ENCODE measurements around the gene NCAM1.

NCAM1 gene

DNA sequence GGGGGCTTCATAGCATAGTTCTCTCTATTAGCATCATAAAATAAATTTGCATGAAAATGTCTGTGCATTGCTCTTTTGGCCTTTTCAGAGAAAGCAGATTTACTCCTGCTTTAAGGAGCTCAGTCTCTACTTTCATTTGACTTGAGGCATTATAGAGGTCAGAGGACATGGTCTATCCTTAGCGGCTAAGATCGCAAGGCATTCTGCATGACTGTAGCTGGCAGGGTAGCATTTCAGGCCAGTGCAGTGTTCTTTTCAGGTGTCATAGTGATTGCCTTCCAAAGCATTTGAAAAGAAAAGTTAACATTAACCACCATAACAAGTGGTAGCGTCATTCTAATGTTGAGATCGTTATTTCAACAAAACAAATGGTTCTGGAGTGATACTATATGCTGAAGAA is 126.5 kb downstream of the NCAM1 start:
- DNase-seq (ENCODE audit: low read depth) = no peak

DNA sequence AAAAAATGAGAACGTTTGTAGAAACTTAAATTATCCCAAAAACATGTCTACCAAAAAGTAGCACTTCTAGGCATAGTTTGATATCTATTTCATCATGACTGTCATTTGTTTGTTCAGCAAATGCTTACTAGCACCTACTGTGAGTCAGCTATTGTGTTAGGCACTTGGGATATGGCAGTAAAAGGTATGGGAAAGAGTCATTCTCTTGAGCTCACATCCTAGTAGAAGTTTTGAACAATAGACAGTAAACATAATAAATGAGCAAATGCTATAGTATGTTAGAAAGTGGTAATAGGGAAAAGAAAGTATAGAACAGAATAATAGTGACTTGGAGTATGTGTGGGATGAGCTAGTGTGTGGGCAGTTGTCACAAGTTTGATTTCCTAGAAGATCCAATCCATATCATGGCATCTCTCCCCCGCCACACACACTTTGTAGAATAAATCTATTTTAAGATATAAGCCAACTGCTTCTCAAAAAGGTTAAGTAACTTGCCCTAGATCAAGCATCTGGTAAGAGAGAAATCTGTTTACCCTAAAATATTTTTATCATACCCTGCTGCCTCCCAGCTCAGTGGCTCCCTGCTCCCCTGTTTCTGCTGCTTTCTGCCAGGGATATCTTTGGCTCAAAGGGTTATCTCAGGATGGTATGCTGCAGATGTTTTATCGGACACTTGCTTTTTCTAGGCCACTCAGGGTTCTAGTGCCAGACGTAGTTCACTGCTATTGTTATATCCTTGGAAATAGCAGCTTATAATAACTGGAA is 129.7 kb downstream of the NCAM1 start:
- DNase-seq (ENCODE audit: low read depth) = no peak

DNA sequence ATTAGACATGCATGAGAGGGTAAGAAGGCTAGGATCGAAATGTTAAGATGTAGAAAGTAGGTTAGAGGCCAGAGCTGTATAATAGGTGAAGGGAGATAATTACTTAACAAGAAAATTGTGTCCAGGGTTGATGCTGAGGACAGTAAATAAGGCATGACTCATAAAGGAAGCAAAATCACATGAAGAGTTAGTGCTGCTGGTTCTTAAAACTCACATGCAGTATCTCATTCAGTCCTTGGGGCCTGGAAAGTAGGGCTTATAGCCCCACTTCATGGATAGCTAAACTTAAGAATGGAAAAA is 130.2 kb downstream of the NCAM1 start:
- DNase-seq (ENCODE audit: low read depth) = no peak

DNA sequence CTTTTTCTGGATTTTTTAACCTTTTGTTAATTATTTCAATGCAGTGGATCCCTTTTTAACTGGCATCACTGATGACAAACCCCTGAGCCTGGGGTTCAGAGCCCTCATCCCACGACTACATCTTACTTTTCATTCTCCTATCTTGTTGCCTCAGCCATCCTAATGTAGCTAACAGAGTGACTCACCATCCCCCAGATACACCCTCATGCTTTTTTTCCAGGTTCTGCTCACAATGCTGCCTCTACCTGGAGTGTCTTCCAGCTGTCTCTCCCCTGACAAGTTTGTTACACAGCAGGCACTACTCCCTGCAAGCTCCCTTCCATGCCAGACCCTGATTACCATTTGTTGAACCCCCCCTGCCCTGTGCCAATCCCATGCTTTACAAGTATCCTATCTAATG is 135.4 kb downstream of the NCAM1 start:
- DNase-seq (ENCODE audit: low read depth) = no peak

DNA sequence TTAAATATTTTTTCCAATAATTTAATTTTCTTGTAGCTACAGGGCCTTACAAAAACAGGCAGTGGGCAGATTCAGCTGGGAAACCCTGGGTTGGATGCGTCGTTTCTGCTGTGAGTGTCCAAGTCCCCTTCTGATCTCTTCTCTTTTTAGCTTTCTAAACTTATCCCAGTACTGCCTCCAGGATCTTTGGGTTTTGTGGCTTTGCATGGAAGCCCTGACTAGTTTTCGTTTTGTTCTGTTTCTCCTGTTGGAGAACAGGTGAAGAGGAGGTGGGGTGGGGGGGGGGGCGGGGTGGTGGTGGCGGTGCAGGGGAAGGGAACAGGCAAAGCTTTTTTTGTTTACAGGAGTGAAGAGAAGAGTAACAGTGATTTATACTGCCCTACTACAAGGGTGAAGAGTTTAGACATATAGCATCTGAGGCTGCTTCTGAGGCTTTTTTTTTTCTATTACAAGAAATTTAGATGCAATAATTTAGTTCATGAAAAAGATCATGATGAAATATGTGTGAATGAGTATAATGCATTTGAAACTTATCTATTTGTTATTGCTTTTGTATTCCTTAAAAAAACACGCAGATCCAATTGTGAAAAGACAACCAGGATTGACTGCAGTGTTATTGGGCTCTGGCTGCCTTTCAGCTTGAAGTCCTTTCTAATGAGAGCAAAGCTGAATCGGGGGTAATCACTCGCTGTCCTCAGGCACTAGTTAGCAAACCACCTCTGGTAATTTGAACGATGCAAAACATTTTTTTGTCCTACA is 142.9 kb downstream of the NCAM1 start:
- no peak for DNase-seq (ENCODE audit: low read depth)

DNA sequence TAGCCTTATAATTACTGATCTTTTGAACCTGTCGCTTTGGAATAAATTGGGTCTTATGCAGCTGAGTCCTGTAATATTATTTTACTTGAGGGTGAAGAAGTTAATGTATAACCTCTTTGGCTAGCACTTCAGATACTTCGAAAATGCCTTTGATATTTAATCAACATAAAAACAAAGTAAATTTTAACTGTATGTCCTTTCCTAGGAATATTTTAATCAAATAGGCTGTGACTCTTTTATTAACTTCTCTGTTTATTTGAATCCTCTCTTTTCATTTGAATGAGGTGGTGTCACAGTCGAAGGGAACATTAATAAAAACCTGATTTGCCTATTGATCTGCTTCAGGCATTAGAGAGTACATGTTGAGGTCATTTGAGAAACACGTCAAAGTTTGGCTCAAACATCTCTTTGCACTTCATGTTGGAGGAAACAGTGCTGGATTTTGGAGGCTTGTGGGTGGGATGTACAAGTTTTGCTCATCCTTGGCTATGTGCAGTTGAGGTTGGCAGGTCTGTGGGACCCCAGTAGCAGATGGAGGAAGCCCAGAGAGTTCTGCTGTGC is 143.6 kb downstream of the NCAM1 start:
- DNase-seq (ENCODE audit: low read depth) = no peak

DNA sequence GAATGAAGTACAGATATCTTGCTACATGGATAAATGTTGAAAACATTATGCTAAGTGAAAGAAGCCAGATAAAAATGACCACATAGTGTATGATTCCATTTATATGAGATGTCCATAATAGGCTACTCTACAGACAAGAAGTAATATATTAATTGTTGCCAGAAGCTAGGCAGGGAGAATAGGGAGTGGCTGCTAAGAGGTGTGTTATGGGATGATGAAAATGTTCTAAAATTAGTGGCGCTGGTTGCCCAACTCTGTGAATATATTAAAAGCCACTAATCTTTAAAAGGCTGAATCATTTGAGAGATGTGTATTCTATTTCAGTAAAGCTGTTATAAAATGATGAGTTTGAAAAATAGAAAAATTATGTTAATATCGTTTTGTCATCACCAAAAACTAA is 144.4 kb downstream of the NCAM1 start:
- DNase-seq (ENCODE audit: low read depth) = no peak

DNA sequence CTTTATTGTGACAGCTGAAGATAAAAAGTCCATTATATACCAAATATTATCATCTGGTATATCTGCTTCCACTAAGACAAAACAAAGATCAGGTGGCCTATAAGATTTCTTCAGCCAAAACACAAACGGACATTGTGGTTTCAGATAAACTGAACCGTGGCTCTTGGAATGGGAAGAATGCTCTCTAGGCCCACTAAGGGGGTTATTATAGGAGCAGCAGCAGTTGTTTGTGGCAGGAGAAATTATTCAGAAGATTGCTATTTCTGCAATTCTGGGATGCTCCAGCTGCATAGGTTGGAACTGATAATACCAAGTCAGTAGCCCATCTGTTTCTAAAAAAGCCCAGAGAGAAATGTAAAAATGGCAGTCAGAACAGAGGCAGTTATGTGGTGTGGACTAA is 145.3 kb downstream of the NCAM1 start:
- DNase-seq (ENCODE audit: low read depth) = no peak

DNA sequence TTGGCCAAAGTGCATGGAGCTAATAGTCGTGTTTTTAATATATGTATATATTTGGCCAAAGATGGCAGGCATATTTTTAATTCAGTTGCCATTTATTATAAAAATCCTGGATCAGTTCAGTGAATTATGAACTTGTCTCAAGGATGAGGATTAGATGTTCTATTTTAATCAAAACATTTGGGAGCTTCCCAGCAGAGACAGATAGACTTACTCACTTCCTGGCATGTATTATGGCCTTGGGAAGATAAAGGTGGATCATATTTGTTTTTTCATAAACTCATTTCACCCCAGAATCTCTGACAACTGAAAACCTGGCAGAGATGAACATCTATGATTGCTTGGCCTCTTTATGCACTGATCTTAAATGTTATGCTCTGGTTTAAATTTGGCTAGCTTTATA is 148.8 kb downstream of the NCAM1 start:
- no peak for DNase-seq (ENCODE audit: low read depth)

DNA sequence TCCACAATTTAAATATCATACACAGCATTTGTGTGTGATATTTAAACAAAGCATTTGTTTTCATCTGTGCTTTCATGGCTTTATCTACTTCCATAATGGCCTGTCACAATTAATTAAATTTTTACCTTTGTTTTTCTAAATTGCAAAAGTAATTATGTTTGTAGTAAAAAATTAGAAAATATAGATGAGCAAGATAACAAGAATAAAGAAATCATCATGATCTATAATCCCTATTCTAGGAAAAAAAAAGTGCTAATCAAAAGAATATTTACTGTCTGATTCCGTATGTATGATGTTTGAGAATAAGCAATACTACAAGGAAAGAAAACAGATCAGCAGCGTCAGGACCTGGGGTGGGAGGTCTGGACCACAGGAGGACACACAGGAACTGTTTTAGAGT is 149.9 kb downstream of the NCAM1 start:
- DNase-seq (ENCODE audit: low read depth) = no peak

DNA sequence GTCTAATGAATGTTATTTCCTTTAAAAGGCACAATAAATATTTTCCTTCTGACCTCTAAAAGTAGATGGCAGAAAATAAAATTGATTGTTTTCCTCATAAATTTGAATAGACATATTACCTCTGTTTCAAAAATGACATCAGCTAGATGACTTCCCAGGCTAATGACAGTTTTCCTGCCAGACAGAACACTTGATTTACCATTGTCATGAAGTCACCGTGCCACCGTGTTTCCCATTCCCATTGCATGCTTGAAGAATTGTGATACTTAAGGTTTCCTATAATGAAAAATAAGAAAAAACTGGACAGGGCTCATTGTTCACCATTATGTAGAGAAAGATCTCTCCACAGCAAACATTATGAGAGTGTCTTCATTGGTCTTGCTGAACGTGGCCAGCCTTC is 151.1 kb downstream of the NCAM1 start:
- no peak for DNase-seq (ENCODE audit: low read depth)

DNA sequence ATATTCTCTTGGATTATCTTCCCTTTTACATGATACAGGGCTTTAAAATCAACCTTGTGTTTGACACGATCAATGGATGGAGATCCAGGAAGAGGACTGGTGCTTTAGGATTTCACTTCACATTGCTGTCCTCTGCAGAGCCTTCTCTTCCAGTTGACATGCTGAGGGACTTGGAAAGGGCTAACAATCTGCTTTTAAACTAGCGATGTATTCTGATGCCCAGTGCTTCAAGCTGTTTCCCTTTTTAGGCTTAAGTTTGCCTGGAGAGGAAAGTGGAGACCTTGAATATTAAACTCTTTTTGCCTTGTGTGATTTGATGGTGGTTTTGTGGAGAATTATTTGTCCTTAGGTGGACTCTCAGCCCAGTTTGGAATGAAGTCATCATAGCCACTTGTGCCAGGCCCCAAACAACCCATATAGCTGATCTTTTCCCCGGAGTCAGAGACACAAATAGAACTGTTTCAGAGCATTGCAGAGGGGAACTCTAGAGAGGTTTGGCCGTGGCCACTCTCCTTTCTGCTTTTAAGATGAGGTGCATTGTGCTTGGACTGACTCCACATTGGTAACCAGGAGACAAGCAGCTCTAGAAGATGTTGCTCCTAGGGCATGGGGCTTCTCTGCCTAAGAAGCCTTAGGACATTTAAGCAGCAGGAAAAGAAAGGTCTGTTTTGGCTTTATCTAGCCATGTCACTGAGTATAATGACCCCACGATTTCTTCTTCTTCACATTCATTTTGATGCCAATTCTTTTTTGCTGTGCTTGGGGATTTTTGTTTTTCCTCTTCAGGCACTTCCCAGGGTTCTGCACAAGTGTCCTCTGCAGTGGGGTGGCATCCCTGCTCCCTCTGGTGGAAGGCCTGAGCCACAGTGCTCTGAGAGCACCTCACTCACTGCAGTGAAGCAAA is 152.8 kb downstream of the NCAM1 start:
- DNase-seq (ENCODE audit: low read depth) = no peak

DNA sequence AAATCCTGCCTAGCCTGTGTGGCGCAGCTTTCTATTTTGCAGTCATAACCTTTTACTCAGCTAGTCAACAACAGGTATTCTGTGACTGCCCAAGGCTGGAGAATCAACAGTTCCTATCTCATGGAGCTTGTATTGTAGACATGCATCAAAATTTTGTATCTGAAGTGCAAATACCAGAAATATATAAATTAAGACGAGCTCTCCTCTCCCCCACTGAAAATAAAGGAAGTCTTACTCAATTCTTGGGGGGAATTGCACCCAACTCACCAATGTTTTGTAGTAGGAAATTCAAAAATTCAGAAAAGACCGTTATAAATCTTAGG is 153.4 kb downstream of the NCAM1 start:
- no peak for DNase-seq (ENCODE audit: low read depth)

DNA sequence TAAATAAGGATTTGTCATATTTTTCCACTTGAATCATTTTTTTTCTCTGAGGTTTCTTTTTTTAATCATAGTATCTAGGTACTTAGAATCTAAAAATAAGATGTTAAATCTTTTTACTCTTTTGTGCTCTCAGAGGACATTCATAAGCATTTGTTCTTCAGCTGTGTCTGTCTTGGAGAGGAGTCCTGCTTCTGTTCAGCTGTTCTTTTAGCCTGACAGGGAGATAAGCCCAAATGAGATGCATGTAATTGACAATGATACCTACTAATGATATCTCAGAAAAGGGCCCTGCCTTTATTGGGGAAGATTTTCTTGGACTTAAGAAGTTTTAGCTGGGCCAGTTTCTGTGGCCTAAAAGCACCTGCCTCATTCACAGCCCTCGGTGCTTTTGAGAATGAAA is 156.9 kb downstream of the NCAM1 start:
- DNase-seq (ENCODE audit: low read depth) = no peak

DNA sequence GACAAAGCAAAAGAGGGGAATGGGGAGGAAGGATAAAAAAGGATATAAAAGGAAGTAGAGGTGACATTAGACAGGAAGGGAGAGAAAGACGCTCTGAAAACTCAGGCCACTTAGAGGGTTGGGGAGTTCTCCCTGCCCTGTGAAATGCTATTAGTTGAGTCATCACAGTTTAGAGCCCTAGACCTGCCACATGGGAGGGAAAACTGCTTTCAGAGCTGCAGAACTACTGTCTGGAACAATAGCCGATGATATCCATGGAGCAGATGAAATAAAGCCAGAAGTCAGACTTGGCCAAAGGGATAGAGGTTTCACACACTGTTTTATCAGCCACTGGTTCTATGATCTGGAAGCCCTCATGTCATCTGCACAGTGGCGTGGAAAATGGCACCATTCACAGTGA is 157.9 kb downstream of the NCAM1 start:
- no peak for DNase-seq (ENCODE audit: low read depth)

DNA sequence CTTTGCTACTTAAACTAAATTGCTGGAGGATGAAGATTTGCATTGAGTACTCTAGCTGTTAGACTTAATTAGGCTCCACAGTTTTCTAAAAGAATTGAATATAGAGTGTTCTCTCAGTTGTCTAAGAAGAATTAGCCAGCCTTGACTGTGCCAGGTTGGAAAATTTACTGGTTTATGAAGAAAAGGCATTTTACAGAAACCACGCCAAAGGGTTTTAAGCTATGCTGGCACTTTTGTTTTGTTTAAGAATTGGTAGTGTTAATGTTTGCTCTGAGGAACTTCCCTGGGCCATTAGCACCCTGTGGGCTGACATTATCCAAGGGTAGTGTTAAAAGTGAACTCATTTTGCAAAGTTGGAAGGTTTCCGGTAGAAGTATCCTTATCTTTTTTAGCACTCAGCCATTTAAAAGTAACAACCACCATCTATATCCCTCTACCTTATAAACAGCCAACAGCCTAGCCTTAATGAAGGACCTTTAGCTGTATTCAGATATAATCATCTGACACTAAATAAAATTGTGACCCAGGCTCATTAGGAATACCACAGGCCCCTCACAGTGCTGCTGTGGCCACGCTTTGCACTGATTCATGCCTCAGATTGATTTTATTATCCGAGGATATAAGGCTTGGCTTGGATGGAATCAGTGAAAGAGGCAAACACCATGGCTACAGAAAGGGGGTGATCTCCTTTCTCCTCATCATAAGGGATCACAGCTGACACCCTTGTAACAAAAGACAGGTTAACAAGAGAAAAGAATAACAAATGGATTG is 158.9 kb downstream of the NCAM1 start:
- DNase-seq (ENCODE audit: low read depth) = no peak

DNA sequence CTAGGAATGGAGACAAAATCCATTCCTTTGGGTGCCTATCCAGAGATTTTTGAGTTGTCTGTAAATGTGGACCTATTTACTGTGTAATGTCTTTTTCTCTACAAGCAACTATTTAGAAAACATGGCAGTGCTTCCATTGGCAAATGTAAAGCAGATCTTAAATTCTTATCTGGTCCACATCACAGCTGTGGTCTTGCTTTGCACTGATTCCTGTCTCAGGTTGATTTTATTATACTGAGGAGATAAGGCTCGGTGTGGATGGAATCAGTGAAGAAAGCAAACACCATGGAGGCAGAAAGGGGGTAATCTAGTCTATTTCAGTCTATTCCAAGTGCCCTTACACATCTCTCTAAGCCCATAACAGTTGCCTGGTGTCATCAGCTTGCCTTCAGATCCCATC is 160.5 kb downstream of the NCAM1 start:
- no peak for DNase-seq (ENCODE audit: low read depth)

DNA sequence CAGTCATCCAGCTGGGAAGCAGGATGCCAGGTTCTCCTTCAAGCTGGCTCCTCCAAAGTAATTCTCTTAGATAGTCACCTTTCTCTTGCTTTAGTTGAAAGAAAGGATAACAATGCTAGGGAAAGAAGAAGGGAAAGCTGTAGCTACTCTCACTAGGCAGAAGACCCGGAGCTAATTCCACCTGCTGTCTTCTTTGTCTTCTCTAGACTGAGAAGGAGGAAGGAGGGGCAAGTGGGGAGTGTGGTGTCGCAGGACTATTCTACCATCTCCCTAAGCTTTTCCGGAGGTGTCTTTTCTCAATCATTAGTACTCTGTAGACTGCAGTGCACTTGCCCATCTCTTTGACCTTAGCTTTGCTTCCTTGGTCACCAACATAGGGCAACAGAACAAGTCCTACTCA is 162.8 kb downstream of the NCAM1 start:
- DNase-seq (ENCODE audit: low read depth) = no peak

DNA sequence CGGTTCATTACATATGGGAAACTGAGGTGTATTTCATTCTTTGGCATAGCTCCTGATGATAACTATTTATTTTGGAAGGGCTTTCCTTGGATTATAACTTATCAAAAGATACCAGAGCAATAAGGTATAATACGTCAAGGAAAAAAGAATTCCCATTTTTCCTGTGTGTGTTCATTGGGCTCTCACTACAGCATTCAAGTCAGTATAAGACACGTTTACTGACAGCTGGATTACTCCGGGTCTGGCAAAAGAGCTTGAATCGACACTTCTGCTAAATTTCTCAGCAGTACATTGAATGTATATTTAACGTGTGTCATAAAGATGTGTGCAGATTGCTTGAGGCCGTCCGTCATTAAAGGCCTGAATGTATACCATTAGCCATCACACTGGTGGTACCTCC is 163.4 kb downstream of the NCAM1 start:
- no peak for DNase-seq (ENCODE audit: low read depth)

DNA sequence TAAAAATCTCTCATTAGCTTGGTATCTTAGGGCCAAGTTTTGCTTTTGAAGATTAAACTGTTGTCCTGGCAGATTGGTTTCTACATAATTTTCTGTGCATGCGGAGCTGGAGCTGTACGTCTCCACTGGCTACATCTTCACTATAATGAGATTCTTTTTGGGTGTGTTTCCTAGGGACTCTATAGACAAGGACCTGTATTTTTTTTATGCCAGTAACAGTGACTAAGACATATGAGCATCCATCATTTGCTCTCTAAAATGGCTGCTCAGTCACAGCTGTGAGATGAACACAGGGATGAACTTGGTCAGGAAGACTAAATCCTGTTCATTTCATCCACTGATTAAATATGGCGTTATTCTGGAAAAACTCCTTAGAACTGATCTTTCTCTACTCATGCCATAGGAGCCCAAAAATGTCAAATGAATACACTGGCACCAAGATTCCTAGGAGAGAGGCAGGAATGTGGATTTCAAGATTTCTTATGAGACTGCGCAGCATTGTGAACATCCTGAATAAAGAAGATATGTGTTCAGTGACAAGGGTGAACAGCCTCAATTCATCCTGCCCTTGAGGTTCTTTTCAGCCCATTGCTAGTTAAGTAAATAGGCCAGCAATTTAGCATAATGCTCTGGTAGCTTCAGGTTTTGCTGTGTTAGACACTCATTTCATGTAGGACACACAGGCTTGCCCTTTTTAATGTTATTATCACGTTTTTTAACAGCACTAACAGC is 168.2 kb downstream of the NCAM1 start:
- DNase-seq (ENCODE audit: low read depth) = no peak

DNA sequence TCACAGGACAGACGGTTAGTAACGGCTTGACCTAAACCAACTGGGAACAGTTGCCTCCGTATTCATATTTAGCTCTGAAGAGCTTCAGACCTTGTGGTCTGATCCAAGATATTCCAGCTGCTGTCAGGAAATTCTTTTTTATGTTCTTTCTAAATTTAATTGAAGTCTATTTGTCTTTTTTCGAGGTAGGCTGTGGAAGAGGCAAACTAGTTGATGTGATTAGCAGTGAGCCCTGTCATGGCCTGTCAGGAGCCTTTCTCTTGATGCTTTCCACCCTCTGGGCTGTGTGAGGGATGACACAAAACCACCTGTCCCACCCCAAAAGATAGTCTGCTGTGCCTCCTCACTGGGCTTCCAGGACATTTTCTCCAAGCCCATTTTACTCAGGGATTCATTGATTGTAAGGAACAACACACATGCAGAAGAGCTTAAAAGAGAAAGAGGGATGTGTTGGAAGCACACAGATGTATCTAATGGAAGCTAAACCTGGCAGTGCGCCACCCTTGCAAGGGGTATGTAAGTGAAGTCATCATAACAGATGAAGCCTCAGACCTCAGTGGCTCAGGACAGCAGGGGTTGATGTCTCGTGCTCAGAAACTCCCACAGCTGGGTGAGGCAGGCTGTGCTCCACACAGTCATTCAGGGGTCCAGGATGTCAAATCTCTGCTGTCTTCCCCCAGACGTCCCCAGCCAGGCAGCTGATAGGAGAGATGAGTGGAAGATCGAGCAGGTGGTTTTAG is 170.0 kb downstream of the NCAM1 start:
- DNase-seq (ENCODE audit: low read depth) = no peak

Data from activated gamma-delta T cell treated with anti-CD3 and anti-CD28 coated beads, Interleukin-2, amount 50 U/mL, for 16 hours (primary cell).